Right lobe of liver (tissue), 6 donors: ENCODE results near the gene STXBP3. TPM values are rescaled to one million over a fixed set of nuclear protein-coding genes. Genes with fewer than 3 reads are reported as not detected.
A peak's percentile ranks its signal among the peaks of the same experiment; 100 is the strongest.

Source experiments
- ATAC-seq, 4 donors: fragments of 200-7000 bp; cut with Tn5 transposase; one replicate each; pipeline ENCODE4 v1.9.1; 2020; ENCODE audit warnings: mild to moderate bottlenecking in 4 of 4, moderate library complexity in 4 of 4
- DNase-seq, 3 donors: peaks; one replicate each; pipeline ENCODE4 v3.0.0-alpha.2; 2020
- H3K27ac ChIP-seq, 3 donors: fragments of 200-600 bp; one replicate each; pipeline ENCODE4 v1.8.0; 2022
- H3K27me3 ChIP-seq, 2 donors: fragments of 200-600 bp; one replicate each; pipeline ENCODE4 v1.8.0; 2022
- H3K36me3 ChIP-seq, 4 donors: fragments of 200-600 bp; sonication (generic) in 1 of 4; one replicate each; pipeline versions ENCODE4 v1.5.1 to v1.8.0; 2017 to 2022; ENCODE audit warnings: control low read depth in 1 of 4
- H3K4me1 ChIP-seq, 4 donors: fragments of 200-600 bp; sonication (generic) in 1 of 4; one replicate each; pipeline versions ENCODE4 v1.5.1 to v1.8.0; 2017 to 2022; ENCODE audit warnings: control low read depth in 1 of 4
- H3K4me3 ChIP-seq, 3 donors: fragments of 200-600 bp; one replicate each; pipeline ENCODE4 v1.8.0; 2022
- H3K9me3 ChIP-seq, 4 donors: fragments of 200-600 bp; sonication (generic) in 1 of 4; one replicate each; pipeline versions ENCODE4 v1.5.1 to v1.8.0; 2017 to 2022; ENCODE audit warnings: control low read depth in 1 of 4
- POLR2A ChIP-seq: fragments of 450-650 bp; IDR thresholded peaks from one replicate; pipeline ENCODE4 v1.6.1; 2017; ENCODE audit warnings: antibody characterized with exemption, mild to moderate bottlenecking
- WGBS: methylation state at CpG from one replicate; pipeline ENCODE4 v1.1.6; 2018; ENCODE audit warnings: low coverage, low lambda C conversion rate; ENCODE audit not compliant: insufficient coverage; ENCODE audit errors: missing lambda C conversion rate; 5-methylcytosine and 5-hydroxymethylcytosine counted together
- intact Hi-C, 2 donors: fragments of 100-400 bp; cut with DNase I; formaldehyde crosslinking; loops; one replicate each; pipeline versions ENCODE4 v1.11.2 to v1.14.1; 2022
- total RNA-seq, 6 experiments: library from RNA; depleted of rRNA in 2 of 6; stranded (reverse); fragments of >200 nt in 2 of 6; fragmentation: NEBNext Ultra II Directional in 3 of 6; extraction: Animal tissue kit (Norgen Biotek cat#: 25700) in 3 of 6; gene quantifications; one replicate each; pipeline versions ENCODE4 v1.1.0 to v1.2.4, GENCODE V29; 2016 to 2023
- TF ChIP-seq, protein P1 (sequence below), 4 donors: fragments of 200-600 bp in 3 of 4; fragments of 450-650 bp in 1 of 4; IDR thresholded peaks; one replicate each; pipeline versions ENCODE4 v1.5.1 to v1.8.0; 2016 to 2022; ENCODE audit warnings: antibody characterized with exemption in 4 of 4, mild to moderate bottlenecking in 2 of 4
- donor health status: DM: no; HTN: yes; CAD: no.
- donor health status: DM: no; HTN: no; CAD: no.
- donor health status: DM: no; HTN: no; CAD: no.
- donor health status: DM: no; HTN: yes; CAD: no.
- donor health status: DM: no; HTN: yes; CAD: no.

STXBP3 gene
- total RNA-seq, 6 experiments from 2014 or later = 15.3 to 32.2 (median 22.3) TPM

DNA sequence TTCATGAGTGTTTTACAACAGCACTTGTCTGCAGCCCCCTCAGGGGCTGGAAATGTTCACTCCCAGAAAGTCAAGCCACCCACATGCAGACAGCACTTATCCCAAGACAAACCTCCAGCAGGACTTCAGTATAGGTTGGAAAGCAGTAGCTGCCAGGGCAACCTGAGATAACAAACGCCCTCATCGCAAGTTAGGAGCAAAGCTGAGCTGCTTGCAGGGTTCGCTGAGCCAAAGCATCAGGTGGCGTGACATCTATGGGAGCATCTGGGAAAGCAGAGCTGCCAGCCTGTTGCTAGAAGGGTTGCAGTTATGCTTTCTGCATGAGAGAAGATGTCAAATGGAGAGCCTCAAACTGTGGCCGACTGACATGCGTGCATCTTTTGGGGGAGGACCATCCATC lies 4.2 kb upstream of the STXBP3 start:
- Histone ChIP-seq H3K27me3 (no peaks in the 10 kb centered on the region), H3K27ac (no peak overlapping the region), H3K4me3 (no peak overlapping the region), H3K4me1 (no peaks in the 10 kb centered on the region), H3K36me3 (no peaks in the 10 kb centered on the region), H3K9me3 (no peaks in the 10 kb centered on the region)
- DNase-seq (no peak), ATAC-seq (no peak)
- intact Hi-C loops = no loop called here
- WGBS = no CpG with 5 or more reads among the region's 6 CpGs
- TF ChIP-seq, protein P1, sequence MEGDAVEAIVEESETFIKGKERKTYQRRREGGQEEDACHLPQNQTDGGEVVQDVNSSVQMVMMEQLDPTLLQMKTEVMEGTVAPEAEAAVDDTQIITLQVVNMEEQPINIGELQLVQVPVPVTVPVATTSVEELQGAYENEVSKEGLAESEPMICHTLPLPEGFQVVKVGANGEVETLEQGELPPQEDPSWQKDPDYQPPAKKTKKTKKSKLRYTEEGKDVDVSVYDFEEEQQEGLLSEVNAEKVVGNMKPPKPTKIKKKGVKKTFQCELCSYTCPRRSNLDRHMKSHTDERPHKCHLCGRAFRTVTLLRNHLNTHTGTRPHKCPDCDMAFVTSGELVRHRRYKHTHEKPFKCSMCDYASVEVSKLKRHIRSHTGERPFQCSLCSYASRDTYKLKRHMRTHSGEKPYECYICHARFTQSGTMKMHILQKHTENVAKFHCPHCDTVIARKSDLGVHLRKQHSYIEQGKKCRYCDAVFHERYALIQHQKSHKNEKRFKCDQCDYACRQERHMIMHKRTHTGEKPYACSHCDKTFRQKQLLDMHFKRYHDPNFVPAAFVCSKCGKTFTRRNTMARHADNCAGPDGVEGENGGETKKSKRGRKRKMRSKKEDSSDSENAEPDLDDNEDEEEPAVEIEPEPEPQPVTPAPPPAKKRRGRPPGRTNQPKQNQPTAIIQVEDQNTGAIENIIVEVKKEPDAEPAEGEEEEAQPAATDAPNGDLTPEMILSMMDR (IDR thresholded peaks at IDR 0.05) = no peak
- TF ChIP-seq POLR2A = no peak

DNA sequence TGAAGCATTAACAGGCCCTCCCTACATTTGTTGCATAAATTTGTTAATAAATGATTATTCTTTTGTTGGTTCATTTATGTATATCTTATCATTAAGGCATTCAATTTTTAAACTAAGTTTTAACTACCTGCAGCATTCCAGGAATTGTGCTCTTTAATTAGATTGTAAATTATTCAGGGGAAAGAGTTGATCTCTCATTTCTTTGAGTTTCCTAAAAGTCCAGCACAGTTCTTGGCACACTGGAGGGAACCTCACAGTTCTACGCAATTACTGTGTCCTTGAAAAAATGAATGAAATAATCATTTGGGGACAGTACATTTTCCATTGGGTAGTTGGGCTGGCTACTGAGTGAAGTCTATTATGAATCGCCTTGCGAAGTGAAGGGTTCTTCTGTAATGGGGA lies 493 bp upstream of the STXBP3 start:
- intact Hi-C loops = no loop called here
- no peaks in the 10 kb centered on the region for H3K27me3 ChIP-seq
- no peaks in the 10 kb centered on the region for H3K36me3 ChIP-seq
- ATAC-seq = no peak
- H3K27ac ChIP-seq = peak overlapping the region in 2 of 3 donors; percentile 94 to 98
- WGBS = 44% methylated on average over 3 of the region's 3 CpGs
- no peaks in the 10 kb centered on the region for H3K9me3 ChIP-seq
- no peak for DNase-seq
- H3K4me1 ChIP-seq = peaks cover 0 to 5% (median 2%) of the 10 kb centered on the region in 4 donors
- peak overlapping the region in 1 of 3 donors; percentile 85 for H3K4me3 ChIP-seq
- TF ChIP-seq, protein P1 (IDR thresholded peaks at IDR 0.05) = no peak
- no peak for TF ChIP-seq POLR2A

DNA sequence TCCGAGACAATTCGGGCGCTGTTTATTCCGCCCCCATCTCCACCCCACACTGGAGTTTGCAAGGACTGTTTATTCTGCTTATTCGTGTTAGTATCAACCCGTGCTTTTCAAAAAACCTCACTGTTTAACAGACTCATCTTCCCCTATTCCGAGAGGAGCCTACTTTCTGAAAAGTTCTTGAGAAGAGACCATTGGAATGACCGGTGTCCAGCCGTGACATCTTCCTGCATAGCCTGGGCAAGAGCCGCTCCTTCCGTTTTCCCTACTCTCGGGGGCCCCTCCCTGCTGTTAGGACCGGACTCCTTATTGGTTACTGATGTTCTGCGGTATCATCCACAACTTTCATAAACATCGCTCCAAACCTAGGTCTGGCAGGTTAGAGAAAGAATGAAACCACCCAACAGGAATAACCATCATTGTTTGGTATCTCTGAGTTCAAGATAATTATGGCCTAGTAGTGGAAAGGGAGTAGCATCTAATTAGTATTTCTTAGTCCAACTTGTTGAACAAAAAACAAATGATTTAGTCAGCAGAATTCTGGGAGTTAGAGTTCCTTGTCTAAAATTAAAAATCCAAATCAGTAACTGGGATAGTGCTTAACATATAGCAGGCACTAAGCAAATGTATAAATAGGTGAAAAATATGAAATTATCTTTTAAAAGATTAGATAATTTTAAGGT lies 837 bp downstream of the STXBP3 start:
- Histone ChIP-seq H3K9me3 (no peaks in the 10 kb centered on the region), H3K27ac (peak overlapping the region; percentile 85 to 98 (median 94)), H3K4me1 (peaks cover 0 to 5% (median 2%) of the 10 kb centered on the region in 4 donors), H3K4me3 (peak overlapping the region; percentile 72 to 85 (median 84)), H3K36me3 (peaks cover 0 to 4% (median 0%) of the 10 kb centered on the region in 4 donors), H3K27me3 (no peaks in the 10 kb centered on the region)
- ATAC-seq (peak; percentile 54 to 65 (median 63)), DNase-seq (peak; percentile 71 to 75 (median 74))
- intact Hi-C loops = no loop called here
- 0% methylated on average over 15 of the region's 15 CpGs for WGBS
- TF ChIP-seq POLR2A = no peak
- TF ChIP-seq, protein P1 (IDR thresholded peaks at IDR 0.05) = no peak

DNA sequence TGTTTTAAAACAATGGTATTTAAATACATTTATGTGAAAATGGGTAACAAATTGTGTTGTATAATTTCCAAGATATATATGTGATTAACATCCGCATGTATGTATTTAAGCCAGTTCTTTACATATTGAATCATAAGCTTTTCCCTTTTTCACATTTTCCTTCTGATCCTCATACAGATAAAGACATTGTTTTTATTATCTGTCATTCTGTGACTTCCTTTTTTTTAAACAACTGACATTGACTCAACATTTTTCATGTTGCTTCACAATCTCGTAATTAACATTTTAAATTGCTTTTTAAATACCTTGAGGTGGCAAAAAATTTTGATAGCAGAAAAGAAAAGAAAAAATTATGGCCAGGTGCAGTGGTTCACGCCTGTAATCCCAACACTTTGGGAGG lies 1.4 kb downstream of the STXBP3 start:
- DNase-seq = no peak
- Histone ChIP-seq H3K36me3 (peaks cover 0 to 9% (median 0%) of the 10 kb centered on the region in 4 donors), H3K9me3 (no peaks in the 10 kb centered on the region), H3K27ac (no peak overlapping the region), H3K4me1 (peaks cover 0 to 5% (median 2%) of the 10 kb centered on the region in 4 donors), H3K4me3 (peak overlapping the region in 2 of 3 donors; percentile 72 to 85), H3K27me3 (no peaks in the 10 kb centered on the region)
- intact Hi-C loops = no loop called here
- no peak for ATAC-seq
- WGBS = 68% methylated on average over 3 of the region's 3 CpGs
- no peak for TF ChIP-seq POLR2A

DNA sequence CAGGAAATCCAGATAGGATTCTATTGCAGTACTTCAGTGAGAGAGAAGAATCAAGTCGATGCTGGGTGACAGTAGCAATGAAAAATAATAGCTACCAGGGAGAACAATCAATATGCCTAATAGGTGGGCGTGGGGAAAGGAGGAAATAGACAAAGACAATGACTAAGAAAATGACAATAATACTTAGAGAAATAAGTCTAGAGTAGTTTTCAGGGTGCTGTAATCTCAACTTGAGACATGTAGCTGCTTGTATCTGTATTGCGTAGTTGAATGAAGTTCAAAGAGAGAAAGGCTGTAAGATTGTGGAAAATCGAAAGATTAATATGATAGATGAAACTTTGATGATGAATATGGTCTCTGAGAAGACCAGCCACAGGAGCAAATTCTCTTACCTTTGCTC lies 2.6 kb downstream of the STXBP3 start:
- TF ChIP-seq, protein P1 (IDR thresholded peaks at IDR 0.05) = no peak
- no peak for TF ChIP-seq POLR2A
- no peak overlapping the region for H3K4me3 ChIP-seq
- WGBS = 78% methylated on average over 4 of the region's 4 CpGs
- peaks cover 0 to 5% (median 2%) of the 10 kb centered on the region in 4 donors for H3K4me1 ChIP-seq
- DNase-seq (no peak), ATAC-seq (no peak)
- H3K9me3 ChIP-seq = no peaks in the 10 kb centered on the region
- no peak overlapping the region for H3K27ac ChIP-seq
- H3K27me3 ChIP-seq = no peaks in the 10 kb centered on the region
- intact Hi-C loops = no loop called here
- H3K36me3 ChIP-seq = peaks cover 0 to 9% (median 0%) of the 10 kb centered on the region in 4 donors
